Astrocyte (in vitro differentiated cells and primary cell): ENCODE measurements around the gene TULP3. TPM values are rescaled to one million over a fixed set of nuclear protein-coding genes. Genes with fewer than 3 reads are reported as not detected.

ENCODE experiments used
- DNase-seq: peaks from one replicate; pipeline ENCODE4 v3.0.0-alpha.2; 2010; ENCODE audit warnings: low read depth
- FAIRE-seq: peaks from 2 replicates; lab custom pipeline; 2011; peaks lifted over from hg19 to GRCh38; lab: Jason Lieb, UNC
- H2AFZ ChIP-seq: 2 replicates; pipeline ENCODE4 v1.6.0; 2012; ENCODE audit warnings: low read depth, low read length, inconsistent platforms
- H3K27ac ChIP-seq: 2 replicates; pipeline ENCODE4 v1.5.1; 2011; ENCODE audit warnings: low read depth, low read length, inconsistent platforms
- H3K27me3 ChIP-seq: 2 replicates; pipeline ENCODE4 v1.6.0; 2011; ENCODE audit warnings: low read length, inconsistent platforms; ENCODE audit not compliant: insufficient read depth
- H3K36me3 ChIP-seq: 2 replicates; pipeline ENCODE4 v1.5.1; 2011; ENCODE audit warnings: low read length, inconsistent platforms; ENCODE audit not compliant: insufficient read depth
- H3K4me1 ChIP-seq: 2 replicates; pipeline ENCODE4 v1.5.1; 2011; ENCODE audit warnings: low read length, inconsistent platforms; ENCODE audit not compliant: insufficient read depth
- H3K4me2 ChIP-seq: 2 replicates; pipeline ENCODE4 v1.6.0; 2012; ENCODE audit warnings: low read length, inconsistent platforms
- H3K4me3 ChIP-seq: 2 replicates; pipeline ENCODE4 v1.5.1; 2011; ENCODE audit warnings: low read depth, mild to moderate bottlenecking, low read length, inconsistent platforms; ENCODE audit not compliant: insufficient read depth
- H3K79me2 ChIP-seq: 2 replicates; pipeline ENCODE4 v1.6.0; 2012; ENCODE audit warnings: mild to moderate bottlenecking, low read length, inconsistent platforms; ENCODE audit not compliant: insufficient read depth
- H3K9ac ChIP-seq: 2 replicates; pipeline ENCODE4 v1.6.0; 2012; ENCODE audit warnings: mild to moderate bottlenecking, low read length, inconsistent platforms
- H3K9me3 ChIP-seq: 2 replicates; pipeline ENCODE4 v1.5.1; 2012; ENCODE audit warnings: low read depth, mild to moderate bottlenecking, low read length, inconsistent platforms; ENCODE audit not compliant: insufficient read depth
- H4K20me1 ChIP-seq: 2 replicates; pipeline ENCODE4 v1.6.0; 2012; ENCODE audit warnings: low read length, inconsistent platforms; ENCODE audit not compliant: insufficient read depth
- H3K27ac Mint-ChIP-seq: one replicate; pipeline ENCODE4 v1.8.0; 2021; ENCODE audit warnings: mild to moderate bottlenecking, mixed read lengths; ENCODE audit not compliant: unreplicated experiment
- H3K27me3 Mint-ChIP-seq: one replicate; pipeline ENCODE4 v1.8.0; 2021; ENCODE audit warnings: low read depth, mixed read lengths; ENCODE audit not compliant: unreplicated experiment
- H3K36me3 Mint-ChIP-seq: one replicate; pipeline ENCODE4 v1.8.0; 2021; ENCODE audit warnings: low read depth, mixed read lengths; ENCODE audit not compliant: unreplicated experiment
- H3K4me1 Mint-ChIP-seq: one replicate; pipeline ENCODE4 v1.8.0; 2021; ENCODE audit warnings: low read depth, mixed read lengths; ENCODE audit not compliant: unreplicated experiment
- H3K4me3 Mint-ChIP-seq: one replicate; pipeline ENCODE4 v1.8.0; 2021; ENCODE audit warnings: mild to moderate bottlenecking, moderate library complexity, mixed read lengths; ENCODE audit not compliant: unreplicated experiment
- H3K9me3 Mint-ChIP-seq: one replicate; pipeline ENCODE4 v1.8.0; 2021; ENCODE audit warnings: mild to moderate bottlenecking, mixed read lengths; ENCODE audit not compliant: unreplicated experiment
- CTCF ChIP-seq: IDR thresholded peaks from 2 replicates; pipeline ENCODE4 v1.5.1; 2011; ENCODE audit warnings: low read depth, mild to moderate bottlenecking, inconsistent platforms, low read length, moderate library complexity; ENCODE audit not compliant: insufficient read depth
- EZH2 ChIP-seq: IDR thresholded peaks from 2 replicates; pipeline ENCODE4 v1.6.1; 2012; ENCODE audit warnings: mild to moderate bottlenecking, low read length, inconsistent platforms; ENCODE audit not compliant: insufficient read depth
- total RNA-seq: library from RNA; stranded (reverse); gene quantifications from 2 replicates; pipeline ENCODE4 v1.2.1, GENCODE V29; 2021

TULP3 gene
- total RNA-seq, 1 donor from 2014 or later = 23.6 TPM

GRCh38 chr12:2977776-2978175, 87.1 kb downstream of the TULP3 start:
- FAIRE-seq (no peak), DNase-seq (no peak)
- H4K20me1 ChIP-seq = peaks cover 72% of the 10 kb centered on the region
- no peak overlapping the region for H2AFZ ChIP-seq
- no peaks in the 10 kb centered on the region for H3K27me3 ChIP-seq
- H3K9me3 ChIP-seq = no peaks in the 10 kb centered on the region
- H3K4me1 ChIP-seq = peaks cover 6% of the 10 kb centered on the region
- H3K27ac ChIP-seq = no peak overlapping the region
- H3K4me2 ChIP-seq = no peak overlapping the region
- peaks cover 69% of the 10 kb centered on the region for H3K79me2 ChIP-seq
- H3K9me3 Mint-ChIP-seq = no peaks in the 10 kb centered on the region
- H3K4me3 ChIP-seq = no peak overlapping the region
- H3K4me3 Mint-ChIP-seq = peak overlapping the region; percentile 41
- H3K9ac ChIP-seq = no peak overlapping the region
- TF ChIP-seq EZH2 = no peak
- no peak for TF ChIP-seq CTCF
- no peaks in the 10 kb centered on the region for H3K4me1 Mint-ChIP-seq
- no peaks in the 10 kb centered on the region for H3K27me3 Mint-ChIP-seq
- H3K36me3 Mint-ChIP-seq = peaks cover 7% of the 10 kb centered on the region
- peak overlapping the region; percentile 18 for H3K27ac Mint-ChIP-seq
- no peaks in the 10 kb centered on the region for H3K36me3 ChIP-seq

GRCh38 chr12:2979806-2980205, 89.1 kb downstream of the TULP3 start:
- Histone ChIP-seq H2AFZ (no peak overlapping the region), H3K79me2 (peaks cover 62% of the 10 kb centered on the region), H3K4me3 (no peak overlapping the region), H3K9ac (no peak overlapping the region), H3K27me3 (no peaks in the 10 kb centered on the region), H3K36me3 (no peaks in the 10 kb centered on the region), H3K4me2 (no peak overlapping the region), H3K4me1 (no peaks in the 10 kb centered on the region), H3K9me3 (no peaks in the 10 kb centered on the region), H4K20me1 (peaks cover 69% of the 10 kb centered on the region), H3K27ac (no peak overlapping the region)
- FAIRE-seq = no peak
- H3K27me3 Mint-ChIP-seq = no peaks in the 10 kb centered on the region
- TF ChIP-seq EZH2 = no peak
- TF ChIP-seq CTCF = no peak
- no peaks in the 10 kb centered on the region for H3K9me3 Mint-ChIP-seq
- peaks cover 7% of the 10 kb centered on the region for H3K4me1 Mint-ChIP-seq
- H3K4me3 Mint-ChIP-seq = no peak overlapping the region
- peaks cover 7% of the 10 kb centered on the region for H3K36me3 Mint-ChIP-seq
- no peak for DNase-seq
- H3K27ac Mint-ChIP-seq = no peak overlapping the region

GRCh38 chr12:2980630-2981029, 89.9 kb downstream of the TULP3 start:
- no peak for DNase-seq

More at GRCh38 chr12:2980630-2981029, 89.9 kb downstream of the TULP3 start:
- Histone ChIP-seq H3K4me2 (no peak overlapping the region), H3K4me3 (no peak overlapping the region), H3K9ac (no peak overlapping the region), H3K9me3 (no peaks in the 10 kb centered on the region), H3K79me2 (peaks cover 63% of the 10 kb centered on the region), H2AFZ (no peak overlapping the region), H3K36me3 (no peaks in the 10 kb centered on the region), H3K27ac (no peak overlapping the region), H3K4me1 (no peaks in the 10 kb centered on the region), H4K20me1 (peaks cover 66% of the 10 kb centered on the region), H3K27me3 (no peaks in the 10 kb centered on the region)
- peaks cover 7% of the 10 kb centered on the region for H3K4me1 Mint-ChIP-seq
- H3K27me3 Mint-ChIP-seq = no peaks in the 10 kb centered on the region
- no peak overlapping the region for H3K27ac Mint-ChIP-seq
- no peak overlapping the region for H3K4me3 Mint-ChIP-seq
- no peaks in the 10 kb centered on the region for H3K9me3 Mint-ChIP-seq
- TF ChIP-seq CTCF (no peak), EZH2 (no peak)
- FAIRE-seq = no peak
- peaks cover 7% of the 10 kb centered on the region for H3K36me3 Mint-ChIP-seq
